Fibroblast of skin of abdomen (primary cell): ENCODE results near the gene HOXC10.

Experiments
- DNase-seq: peaks from one replicate; pipeline ENCODE4 v3.0.0-alpha.2; 2013

The HOXC10 gene

DNA sequence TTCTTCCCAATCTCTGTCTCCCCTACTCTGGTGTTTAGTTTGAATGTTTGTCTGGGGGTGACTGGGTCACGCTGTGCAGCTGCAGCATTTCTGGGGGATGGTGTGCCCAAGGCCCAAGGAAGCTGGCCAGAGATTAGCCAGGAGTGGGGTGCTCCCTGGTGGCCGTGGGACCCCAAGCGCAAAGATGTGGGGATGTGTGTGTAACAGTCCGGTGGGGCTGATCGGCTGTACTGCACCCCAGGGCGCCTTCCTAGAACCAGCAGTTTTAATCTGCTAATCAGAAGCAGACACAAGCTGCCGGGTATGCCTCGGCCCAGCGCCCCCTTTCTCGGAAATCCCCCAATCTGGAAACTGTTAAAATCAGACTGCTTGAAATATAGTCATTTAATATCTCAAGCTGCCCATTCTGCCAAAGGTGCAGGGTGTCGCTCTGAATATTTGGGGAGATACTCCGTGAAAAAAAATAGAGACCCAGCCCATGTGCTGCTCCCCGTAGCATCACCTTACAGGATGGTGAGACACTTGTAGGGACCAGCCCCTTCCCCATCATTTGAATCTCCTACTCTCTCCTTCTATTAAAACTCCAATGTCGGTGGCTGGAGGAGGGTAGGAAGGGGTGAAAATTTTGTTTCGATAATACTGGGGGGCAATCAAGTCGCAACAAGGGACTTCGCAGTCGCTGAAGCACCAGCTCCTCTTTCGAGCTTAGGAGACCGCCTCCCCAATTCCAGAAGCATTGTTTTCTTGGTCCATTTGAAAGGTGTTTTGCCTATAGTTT is 19.3 kb downstream of the HOXC10 start:
- peak; percentile 65 for DNase-seq

DNA sequence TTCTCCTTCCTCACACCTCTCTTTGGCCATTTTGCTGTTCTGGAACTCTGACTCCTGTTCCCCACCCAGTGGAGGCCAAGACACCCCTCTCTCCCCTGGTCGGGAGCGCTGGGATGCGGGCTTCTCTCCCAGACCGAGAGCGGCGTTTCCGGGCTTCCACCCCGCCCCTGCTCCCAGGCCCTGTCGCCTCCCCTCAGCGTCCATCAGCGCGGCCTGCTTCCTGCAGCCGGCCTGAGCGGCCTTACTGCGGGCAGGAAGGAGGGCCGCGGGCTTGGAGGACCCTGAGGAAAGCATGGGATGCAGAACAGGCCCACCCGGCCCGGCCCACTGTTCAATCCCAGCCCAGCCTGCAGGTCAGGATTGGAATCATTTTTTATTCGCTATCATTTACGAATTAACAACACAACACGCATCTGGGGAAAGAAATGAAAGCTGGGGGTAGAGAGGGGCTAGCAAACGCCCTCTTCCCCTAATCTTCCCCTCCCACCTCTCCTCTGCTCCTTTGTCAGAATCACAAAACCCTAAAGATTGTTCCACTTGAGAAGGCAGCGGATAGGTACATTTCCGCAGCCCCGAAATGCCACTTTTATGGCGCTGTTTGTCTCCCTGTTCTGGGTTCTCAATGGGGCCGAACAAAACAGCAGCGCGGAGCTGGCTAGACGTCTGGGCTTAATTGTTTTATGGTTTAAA is 20.0 kb downstream of the HOXC10 start:
- DNase-seq = peak; percentile 73

DNA sequence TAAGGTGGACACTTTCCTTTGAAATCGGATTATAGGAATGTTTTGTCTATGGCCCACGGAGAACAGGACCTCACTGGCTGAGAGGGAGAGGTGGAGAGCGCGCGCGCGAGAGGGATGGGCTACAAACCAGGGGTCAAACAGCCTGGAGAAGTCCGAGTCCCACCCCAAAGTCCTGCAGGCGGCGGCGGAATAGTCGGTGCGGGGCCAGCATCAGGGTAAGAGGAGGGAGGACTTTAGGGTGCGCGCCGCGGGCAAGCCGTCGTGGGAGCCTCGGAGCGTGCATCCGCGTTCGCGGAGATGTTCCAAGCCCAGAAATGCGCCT is 20.5 kb downstream of the HOXC10 start:
- DNase-seq = no peak

DNA sequence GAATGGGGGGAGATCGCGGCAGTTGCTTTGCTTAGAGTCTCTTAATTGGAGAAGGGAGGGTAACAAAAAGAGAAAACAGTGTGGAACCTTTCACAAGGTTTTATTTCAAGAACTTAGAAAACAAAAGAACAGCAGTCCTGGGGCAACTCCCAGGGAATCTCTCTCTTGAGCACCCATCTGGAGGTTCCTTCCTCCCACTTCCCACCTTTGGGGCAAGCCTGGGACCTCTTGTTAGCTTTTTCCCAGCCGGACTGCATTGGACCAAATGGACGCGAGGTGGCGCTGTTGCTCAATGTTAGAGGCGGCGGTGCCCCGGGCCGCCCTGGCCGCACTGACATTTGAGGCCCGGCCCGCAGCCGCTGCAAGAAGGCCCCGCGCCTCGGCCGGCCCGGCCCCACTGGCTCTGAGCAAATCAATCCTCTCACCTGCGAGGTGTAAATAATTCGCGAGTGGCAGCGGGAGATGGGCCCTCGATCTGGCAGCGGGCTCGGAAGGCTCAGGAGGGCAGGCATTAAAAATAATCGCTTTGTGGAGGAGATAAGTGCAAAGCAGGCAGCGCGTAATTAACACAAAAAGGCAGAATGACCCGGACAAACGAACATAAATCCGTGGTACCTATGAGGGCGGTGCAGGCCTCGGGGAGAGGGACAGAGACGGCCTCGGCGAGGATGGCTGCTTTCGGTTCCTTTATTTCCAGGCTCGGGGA is 21.1 kb downstream of the HOXC10 start:
- peak; percentile 88 for DNase-seq

DNA sequence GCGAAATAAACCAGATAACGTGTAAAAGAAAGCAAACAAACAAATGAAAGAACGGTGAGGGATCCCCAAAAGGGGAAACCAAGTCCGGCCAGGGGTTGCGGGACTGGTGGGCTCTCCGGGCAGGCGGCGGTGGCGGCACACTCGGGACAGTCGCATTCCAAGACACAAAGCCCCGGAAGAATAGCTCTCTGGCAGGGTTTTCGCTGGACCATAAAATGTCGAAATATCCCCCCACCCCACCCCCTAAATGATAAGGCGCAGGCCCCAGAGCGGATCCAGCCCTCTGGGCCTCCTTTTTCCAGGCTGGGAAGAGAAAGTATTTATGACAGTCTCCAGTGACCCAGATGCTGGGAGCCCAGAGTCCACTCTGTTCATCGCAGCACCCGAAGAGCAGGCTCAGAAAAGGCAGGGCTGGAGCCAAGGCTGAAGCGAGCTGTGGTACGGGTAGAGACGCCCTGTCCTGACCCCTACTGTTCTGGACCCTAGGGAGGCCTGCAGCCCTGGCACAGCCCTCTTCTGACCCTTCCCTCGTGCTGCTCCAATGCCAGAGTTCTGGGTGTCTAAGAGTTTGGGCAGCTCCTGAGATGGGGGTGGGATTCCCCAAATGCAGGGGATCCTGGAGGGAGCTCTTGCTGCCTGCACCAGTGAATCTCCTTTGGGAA is 21.7 kb downstream of the HOXC10 start:
- DNase-seq = no peak

DNA sequence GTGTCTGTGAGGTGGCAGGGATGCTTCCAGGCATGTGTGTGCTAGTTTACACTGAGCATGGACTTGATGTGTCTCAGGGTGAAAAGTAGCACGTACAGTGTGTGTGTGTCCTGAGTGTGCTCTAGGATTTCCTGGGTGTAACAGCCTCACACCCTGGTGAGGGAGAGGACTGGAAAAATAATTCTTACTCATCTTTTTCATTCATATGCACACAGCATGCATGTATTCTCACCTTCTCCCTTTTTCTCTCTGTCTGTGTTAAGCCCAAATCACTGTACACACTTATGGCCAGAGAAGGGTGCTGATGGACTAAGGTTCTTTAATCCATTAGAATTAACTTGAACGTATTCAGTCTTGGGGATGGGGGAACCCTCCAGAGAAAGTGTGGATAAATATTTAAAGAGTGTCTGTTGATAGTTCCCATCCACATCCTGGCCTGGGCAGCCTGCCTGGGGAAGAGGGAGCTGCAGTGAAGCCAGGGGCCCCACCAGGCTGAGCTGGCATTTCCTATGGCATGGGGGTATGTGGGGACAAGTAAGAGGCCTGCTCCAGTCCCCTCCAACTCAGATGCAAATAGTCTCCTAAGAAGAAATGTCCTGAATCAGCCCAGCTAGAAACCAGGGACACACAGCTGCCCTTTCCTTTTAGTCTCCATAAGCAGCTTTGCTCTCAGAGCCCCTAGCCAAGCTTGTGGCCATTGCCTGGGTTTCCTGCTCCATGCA is 22.8 kb downstream of the HOXC10 start:
- DNase-seq = no peak

DNA sequence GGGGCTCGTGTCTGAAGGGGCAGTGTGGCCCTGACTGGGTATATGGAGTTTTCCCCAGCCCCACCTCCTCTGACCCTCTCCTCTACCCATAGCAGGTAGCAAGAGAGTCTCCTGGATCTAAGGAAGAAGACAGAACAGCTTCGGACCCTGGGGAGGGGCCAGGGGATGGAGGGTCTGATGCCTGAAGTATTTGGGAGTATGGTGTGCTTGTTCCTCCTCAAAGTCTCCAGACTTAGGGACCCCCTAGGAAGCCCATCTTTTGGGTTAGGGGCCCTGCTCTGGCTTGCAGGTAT is 23.3 kb downstream of the HOXC10 start:
- no peak for DNase-seq

DNA sequence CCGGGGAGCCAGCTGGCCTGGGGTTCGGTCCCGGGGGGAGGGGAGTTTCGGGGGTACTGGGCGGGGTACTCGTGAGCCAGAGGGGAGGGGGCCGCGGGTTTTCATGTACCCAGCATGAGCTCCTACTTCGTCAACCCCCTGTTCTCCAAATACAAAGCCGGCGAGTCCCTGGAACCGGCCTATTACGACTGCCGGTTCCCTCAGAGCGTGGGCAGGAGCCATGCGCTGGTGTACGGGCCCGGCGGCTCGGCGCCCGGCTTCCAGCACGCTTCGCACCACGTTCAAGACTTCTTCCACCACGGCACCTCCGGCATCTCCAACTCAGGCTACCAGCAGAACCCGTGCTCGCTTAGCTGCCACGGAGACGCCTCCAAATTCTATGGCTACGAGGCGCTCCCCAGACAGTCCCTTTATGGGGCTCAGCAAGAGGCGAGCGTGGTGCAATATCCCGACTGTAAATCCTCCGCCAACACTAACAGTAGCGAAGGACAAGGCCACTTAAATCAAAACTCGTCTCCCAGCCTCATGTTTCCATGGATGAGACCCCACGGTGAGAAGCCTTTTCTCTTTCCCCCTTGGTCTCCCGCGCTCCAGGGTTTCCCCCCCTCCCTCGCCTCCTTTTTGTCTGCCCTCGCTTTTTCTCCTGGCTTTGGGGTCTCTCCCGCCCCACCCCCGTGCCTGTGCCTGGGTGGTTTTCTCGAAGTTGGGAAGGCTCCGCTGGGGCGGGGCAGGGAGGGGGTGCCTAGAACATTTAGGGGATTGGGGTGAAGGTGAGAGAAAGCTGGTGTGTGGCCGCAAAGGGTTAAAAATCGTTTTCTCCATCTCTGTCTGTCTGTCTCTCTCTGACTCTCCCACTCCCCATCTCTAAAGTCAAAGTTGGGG is 24.5 kb downstream of the HOXC10 start:
- DNase-seq = no peak

DNA sequence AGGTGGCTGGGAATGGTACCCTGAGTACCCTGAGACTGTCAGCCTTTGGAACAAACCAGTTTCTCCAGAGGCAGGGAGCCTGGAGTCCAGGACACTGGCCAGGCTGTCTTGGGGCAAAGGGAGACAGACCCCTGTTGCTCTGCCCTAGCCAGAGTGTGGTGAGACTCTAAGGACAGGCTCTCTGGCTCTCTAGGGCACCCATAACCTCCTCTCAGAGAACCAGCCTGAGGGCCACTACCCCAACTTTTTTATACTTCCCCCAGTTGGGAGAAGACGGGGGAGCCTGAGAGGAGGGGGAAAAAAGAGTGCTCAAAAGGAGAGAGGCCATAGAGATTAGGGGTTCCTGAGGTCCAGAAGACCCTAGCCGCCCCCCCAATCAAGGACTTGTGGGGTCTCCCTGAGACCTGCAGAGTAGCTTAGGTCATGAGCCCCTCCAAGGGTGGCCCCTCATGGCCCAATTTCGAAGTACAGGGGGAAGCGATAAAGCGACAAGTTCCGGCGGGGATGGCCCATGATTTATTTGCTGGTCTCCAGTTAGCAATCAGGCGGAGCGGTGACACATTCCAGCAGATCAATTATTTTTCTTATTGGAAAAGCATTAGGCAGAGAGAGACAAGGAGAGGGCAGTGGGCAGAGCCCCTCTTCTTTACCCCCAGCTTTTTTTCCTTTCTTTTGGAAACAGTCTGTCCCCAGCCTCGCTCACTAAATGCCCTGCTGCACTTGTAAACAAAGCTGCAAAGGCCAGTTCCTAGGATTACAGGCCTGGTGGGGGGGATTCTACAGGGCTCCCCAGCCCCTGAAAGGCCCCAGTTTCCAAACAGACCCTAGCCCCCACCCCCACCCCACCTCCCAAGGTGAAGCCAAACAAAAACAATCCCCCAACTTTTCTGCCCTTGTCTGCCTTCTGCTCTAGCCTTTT is 25.4 kb downstream of the HOXC10 start:
- DNase-seq = no peak

DNA sequence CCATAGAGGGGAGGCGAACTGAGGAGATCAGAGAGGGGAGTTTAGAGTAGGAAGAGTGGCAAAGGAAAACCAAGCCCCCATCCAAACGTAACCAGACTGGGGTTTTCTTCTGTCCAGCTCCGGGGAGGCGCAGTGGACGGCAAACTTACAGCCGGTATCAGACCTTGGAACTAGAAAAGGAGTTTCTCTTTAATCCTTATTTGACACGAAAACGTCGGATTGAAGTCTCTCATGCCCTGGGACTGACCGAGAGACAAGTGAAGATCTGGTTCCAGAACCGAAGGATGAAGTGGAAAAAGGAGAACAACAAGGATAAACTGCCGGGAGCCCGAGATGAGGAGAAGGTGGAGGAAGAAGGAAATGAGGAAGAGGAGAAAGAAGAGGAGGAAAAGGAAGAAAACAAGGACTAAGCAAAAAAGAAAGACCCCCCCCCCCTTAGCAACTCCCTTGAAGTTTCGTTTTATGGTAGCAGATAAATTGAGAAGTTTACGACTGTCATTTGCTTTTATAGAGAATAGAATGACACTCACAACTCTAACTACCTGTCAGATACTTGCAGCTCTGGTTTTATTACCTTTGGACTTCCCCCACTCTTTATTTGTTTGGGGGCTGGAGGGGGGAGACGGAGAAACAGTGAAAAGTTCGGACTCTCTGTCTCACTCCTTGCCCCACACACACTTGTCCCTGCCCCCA is 26.2 kb downstream of the HOXC10 start:
- DNase-seq = no peak

DNA sequence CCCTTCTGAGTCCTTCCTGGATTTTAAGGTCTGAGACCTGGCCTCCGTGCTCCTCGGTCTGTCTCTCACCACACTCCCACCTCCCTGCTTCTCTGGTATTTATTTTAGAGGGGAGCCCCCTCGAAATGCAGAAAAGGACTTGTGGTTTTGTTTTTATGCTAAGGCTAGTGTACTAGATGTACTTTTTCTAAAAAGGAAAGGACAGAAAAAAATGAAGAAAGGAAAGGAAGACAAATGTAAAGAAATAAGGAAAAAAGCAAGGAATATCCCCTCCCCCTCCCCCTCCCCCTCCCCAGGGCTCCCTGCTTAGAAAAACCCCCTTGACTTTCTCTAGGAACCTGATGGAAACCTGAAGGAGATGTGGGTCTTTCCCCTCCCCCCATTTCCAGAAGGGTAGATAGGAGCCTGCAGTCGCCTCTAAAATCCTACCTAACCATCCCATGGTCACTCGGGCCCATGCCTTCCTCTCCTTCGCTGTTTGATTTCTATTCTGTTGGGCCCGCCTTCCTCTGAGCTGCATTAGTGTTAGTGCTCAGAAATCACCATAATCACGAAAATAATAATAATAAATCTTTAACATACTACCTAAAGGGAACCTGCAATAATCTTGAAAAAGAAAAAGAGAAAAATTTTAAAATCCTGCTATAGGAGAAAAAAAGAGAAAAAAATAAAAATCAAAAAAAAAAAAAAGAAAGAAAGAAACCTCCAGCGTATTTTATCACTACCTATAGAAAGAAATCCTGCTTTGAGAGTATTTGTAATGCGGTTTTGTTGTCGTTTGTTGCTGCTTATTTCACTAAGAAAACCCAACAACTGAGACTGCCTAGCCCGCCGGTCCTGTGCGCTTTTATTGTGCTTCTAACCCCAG is 27.0 kb downstream of the HOXC10 start:
- DNase-seq = no peak

DNA sequence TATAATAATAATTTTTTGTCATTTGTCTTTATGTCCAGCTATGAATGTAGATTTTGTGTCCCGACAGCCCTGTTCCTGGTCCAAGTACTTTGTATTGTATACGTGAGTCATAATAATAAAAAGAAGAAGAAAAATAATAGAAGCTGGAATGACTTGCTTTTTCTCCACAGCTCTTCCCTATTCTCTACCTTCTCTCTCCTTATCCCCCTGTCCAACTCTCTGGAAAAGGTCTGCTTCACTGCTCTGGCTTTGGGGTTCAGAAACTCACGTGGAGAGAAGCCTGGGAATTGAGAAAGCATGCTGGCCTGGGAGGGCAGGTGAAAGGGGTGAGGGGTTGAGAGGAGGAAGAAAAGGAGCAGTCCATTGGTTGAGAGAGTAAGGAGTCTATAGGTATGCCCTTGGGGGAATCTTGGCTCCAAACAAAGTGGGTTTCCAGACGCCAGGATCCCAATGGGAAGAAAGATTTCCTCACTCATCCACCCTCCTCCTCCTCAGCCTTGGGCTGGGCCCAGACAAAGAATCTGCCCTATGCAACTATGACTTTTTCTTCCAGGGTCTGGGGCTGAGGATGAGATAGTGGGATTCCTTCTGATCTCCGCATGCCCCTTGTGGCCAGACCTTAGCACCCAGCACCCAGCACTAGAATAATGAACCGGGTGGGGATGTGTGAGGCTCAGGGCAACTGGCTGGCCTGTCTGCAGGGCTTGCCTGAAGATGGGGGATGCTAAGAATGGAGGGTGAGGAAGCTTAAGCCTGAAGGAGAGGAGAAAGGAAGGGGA is 27.9 kb downstream of the HOXC10 start:
- DNase-seq = peak; percentile 74

DNA sequence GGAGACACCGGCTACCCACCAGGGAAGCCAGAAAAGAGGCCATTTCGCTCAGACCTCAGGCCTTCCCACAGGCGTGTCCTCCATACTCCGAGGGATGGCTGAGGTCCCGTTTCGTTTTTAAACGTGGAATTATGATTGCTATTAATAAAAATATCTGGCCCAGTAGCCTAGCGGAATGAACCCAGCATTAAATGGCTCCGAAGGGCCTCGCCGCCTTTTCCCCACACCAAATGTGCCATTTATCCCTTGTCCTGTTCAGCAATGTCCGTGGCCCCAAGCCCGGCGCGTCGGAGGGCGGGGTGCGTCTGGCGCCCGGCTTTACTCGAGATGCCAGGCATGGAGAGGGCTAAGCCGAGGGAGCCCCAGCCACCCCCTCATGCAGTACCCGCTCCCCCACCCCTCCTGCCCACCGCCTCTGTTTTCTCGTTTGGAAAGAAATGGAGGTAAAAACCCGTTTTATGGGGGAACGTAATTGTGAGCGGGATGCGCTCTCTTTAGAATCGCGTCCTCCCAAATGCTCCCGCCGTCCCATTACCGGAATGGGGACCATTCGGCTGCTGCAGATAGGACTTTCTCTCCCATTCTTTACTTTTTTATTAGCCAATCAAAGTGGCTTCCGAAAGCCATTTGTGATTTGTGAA is 29.6 kb downstream of the HOXC10 start:
- DNase-seq = no peak

DNA sequence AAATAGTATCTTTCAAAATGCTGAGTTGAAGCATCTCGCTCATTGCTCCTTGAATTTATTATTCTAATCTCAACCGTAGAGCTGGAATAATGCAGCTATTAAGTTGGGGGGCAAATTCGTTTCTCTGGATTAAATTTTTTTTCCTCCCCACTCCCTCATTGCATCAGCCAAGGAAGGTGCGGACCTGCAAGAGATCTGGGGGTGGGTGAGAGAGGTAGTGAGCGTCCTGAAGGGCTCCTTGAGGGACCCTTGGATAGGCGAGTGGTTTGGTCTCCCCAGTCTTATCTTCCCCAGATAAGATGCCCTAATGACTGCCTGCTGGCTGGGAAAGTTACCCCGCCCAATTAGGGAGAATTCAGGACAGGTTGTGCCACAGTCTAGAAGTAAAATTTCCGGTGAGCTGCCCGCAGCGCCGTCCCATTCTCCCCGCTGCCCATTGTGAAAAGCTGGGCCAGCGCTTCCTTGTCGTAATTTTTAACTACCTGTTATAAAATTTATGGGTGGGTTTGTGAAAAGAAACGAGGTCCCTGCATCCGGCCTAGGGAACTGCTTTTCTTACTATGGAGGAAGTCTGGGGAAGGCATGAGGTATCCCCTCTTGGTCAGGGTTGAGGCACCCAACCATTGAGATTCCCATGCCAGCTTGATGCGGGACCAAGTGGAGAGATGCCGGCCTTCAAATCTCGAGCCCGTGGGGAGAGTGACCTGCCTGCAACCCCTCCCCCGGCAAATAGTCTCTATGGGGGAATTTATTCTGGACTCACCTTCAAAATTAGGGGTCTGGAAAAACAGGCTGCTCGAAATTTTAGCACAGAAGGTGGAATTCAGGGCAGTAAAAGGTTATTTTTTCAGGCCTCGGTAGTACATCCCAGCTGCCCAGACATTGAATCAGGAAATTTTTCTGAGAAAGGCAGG is 30.3 kb downstream of the HOXC10 start:
- DNase-seq = no peak

DNA sequence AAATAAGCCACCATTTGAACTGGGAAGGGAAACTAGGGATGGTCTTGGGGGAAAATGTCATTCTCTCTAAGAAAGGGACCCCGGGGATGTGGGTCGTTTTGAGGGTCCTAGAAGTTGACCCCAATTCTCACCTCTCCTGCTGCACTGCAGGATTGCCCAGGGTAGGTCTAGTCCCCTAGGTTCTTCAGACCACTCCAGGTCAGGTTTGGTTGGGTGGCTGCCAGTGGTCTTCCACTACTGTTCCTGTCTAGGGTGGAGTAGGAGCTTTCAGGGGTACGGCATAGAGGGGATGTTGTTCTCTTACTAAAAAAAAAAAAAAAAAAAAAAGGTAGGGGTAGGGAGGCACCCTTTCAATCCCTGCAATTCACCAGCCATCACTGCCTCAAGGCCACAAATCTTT is 31.1 kb downstream of the HOXC10 start:
- DNase-seq = no peak

DNA sequence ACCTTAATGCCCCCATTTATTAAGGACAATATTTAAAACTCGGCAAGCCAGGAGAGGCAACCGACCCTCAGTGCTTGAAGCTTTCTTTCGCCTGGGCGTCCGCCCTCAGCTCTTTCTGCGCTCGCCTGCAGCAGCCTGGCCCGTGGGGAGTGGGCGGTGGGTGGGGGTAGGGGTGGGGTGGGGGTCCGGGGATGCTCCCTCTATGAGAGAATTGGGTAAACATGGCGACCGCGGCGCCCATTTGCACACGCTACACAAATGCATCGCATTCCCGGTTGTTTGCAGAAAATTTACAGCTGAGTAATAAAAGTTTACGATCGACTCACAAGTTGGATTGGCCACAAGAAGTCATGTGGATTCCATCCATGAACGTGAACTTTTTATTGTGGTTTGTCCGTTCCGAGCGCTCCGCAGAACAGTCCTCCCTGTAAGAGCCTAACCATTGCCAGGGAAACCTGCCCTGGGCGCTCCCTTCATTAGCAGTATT is 31.6 kb downstream of the HOXC10 start:
- DNase-seq = peak; percentile 96
